MCF 10A (cell line): ENCODE measurements around the gene MYRF. TPM values are rescaled to one million over a fixed set of nuclear protein-coding genes. Genes with fewer than 3 reads are reported as not detected.

ENCODE experiments used
- BruUV-seq: library from RNA; stranded (reverse); fragments of 400-500 nt; replicated peaks from 2 replicates; lab custom pipeline; 2021; lab: Mats Ljungman, UMichigan
- CTCF ChIA-PET: fragments of 300-600 bp; sonication (Branson Sonifier 250); formaldehyde crosslinking; extraction: SDS; loops from one replicate; lab custom pipeline; 2021; ENCODE audit warnings: antibody characterized with exemption, inconsistent platforms; lab: Yijun Ruan, JAX
- POLR2A ChIA-PET: fragments of 300-600, 350-650 bp; sonication (Branson Sonifier 250); formaldehyde crosslinking; extraction: SDS; loops from one replicate; lab custom pipeline; 2020; ENCODE audit warnings: antibody characterized with exemption, inconsistent platforms; lab: Yijun Ruan, JAX
- DNase-seq: peaks from one replicate; pipeline ENCODE4 v3.0.0-alpha.2; 2018; ENCODE audit not compliant: unreplicated experiment
- H3K27ac Mint-ChIP-seq: one replicate; pipeline ENCODE4 v1.8.0; 2022; ENCODE audit warnings: mild to moderate bottlenecking, low read depth, mixed read lengths; ENCODE audit not compliant: unreplicated experiment
- H3K27me3 Mint-ChIP-seq: one replicate; pipeline ENCODE4 v1.8.0; 2022; ENCODE audit warnings: mixed read lengths; ENCODE audit not compliant: insufficient read depth, unreplicated experiment
- H3K36me3 Mint-ChIP-seq: one replicate; pipeline ENCODE4 v1.8.0; 2022; ENCODE audit warnings: mild to moderate bottlenecking, moderate library complexity, mixed read lengths; ENCODE audit not compliant: insufficient read depth, unreplicated experiment
- H3K4me1 Mint-ChIP-seq: one replicate; pipeline ENCODE4 v1.8.0; 2022; ENCODE audit warnings: mixed read lengths; ENCODE audit not compliant: insufficient read depth, unreplicated experiment
- H3K4me3 Mint-ChIP-seq: one replicate; pipeline ENCODE4 v1.8.0; 2022; ENCODE audit warnings: mild to moderate bottlenecking, moderate library complexity, mixed read lengths; ENCODE audit not compliant: unreplicated experiment
- H3K9me3 Mint-ChIP-seq: one replicate; pipeline ENCODE4 v1.8.0; 2022; ENCODE audit warnings: mixed read lengths; ENCODE audit not compliant: unreplicated experiment
- CTCF ChIP-seq: fragments of 200-600 bp; IDR thresholded peaks from one replicate; pipeline ENCODE4 v1.8.0; 2022; ENCODE audit warnings: antibody characterized with exemption, mild to moderate bottlenecking; ENCODE audit not compliant: unreplicated experiment
- intact Hi-C: fragments of 100-400 bp; cut with micrococcal nuclease; formaldehyde crosslinking; loops from 2 replicates; pipeline ENCODE4 v1.14.1; 2022
- total RNA-seq: library from RNA; stranded (reverse); gene quantifications from 2 replicates; pipeline ENCODE4 v1.2.3, GENCODE V29; 2022

The MYRF gene
- total RNA-seq, 1 experiment from 2014 or later, result 0.16 TPM

- H3K36me3 Mint-ChIP-seq, result peaks cover 7% of the 10 kb centered on the region
- intact Hi-C loops, result no loop called here
- no peak overlapping the region for H3K27ac Mint-ChIP-seq
- no peaks in the 10 kb centered on the region for H3K9me3 Mint-ChIP-seq
- no peak for DNase-seq
- CTCF ChIA-PET, result no interaction called here
- no TSS peak for BruUV-seq
- H3K27me3 Mint-ChIP-seq, result no peaks in the 10 kb centered on the region
- POLR2A ChIA-PET, result no interaction called here
- no peak for TF ChIP-seq CTCF
- no peak overlapping the region for H3K4me3 Mint-ChIP-seq
- H3K4me1 Mint-ChIP-seq, result no peaks in the 10 kb centered on the region
These were observed 18.9 kb downstream of the MYRF start for GRCh38 chr11:61771195-61771894.

GRCh38 chr11:61771985-61772455, 19.6 kb downstream of the MYRF start:
- no peak for TF ChIP-seq CTCF
- H3K27me3 Mint-ChIP-seq, result no peaks in the 10 kb centered on the region
- BruUV-seq, result no TSS peak
- H3K4me3 Mint-ChIP-seq, result no peak overlapping the region
- intact Hi-C loops, result no loop called here
- DNase-seq, result no peak
- H3K36me3 Mint-ChIP-seq, result peaks cover 7% of the 10 kb centered on the region
- ChIA-PET POLR2A (no interaction called here), CTCF (interaction anchor here (0.6 kb wide), 2 partner anchors 11 to 511 kb away, joined by 3 read pairs; no protein-coding TSS in a partner anchor)
- no peak overlapping the region for H3K27ac Mint-ChIP-seq
- no peaks in the 10 kb centered on the region for H3K9me3 Mint-ChIP-seq
- H3K4me1 Mint-ChIP-seq, result no peaks in the 10 kb centered on the region

GRCh38 chr11:61773356-61773755, 20.9 kb downstream of the MYRF start:
- ChIA-PET POLR2A (no interaction called here), CTCF (no interaction called here)
- Mint-ChIP-seq H3K27me3 (no peaks in the 10 kb centered on the region), H3K4me3 (no peak overlapping the region), H3K27ac (no peak overlapping the region), H3K9me3 (no peaks in the 10 kb centered on the region), H3K36me3 (peaks cover 7% of the 10 kb centered on the region), H3K4me1 (no peaks in the 10 kb centered on the region)
- BruUV-seq, result no TSS peak
- intact Hi-C loops, result no loop called here
- TF ChIP-seq CTCF, result no peak
- no peak for DNase-seq

- intact Hi-C loops, result no loop called here
- Mint-ChIP-seq H3K27me3 (no peaks in the 10 kb centered on the region), H3K27ac (no peak overlapping the region), H3K9me3 (no peaks in the 10 kb centered on the region), H3K4me3 (no peak overlapping the region), H3K4me1 (no peaks in the 10 kb centered on the region), H3K36me3 (peaks cover 11% of the 10 kb centered on the region)
- DNase-seq, result no peak
- no peak for TF ChIP-seq CTCF
- POLR2A ChIA-PET, result no interaction called here
- CTCF ChIA-PET, result no interaction called here
- BruUV-seq, result no TSS peak
These were observed 21.4 kb downstream of the MYRF start for GRCh38 chr11:61773809-61774208.
